Right atrium auricular region (tissue), 2 donors: ENCODE data around the gene C17orf50. TPM values are rescaled to one million over a fixed set of nuclear protein-coding genes. Genes with fewer than 3 reads are reported as not detected.
"Not testable (repeated sequence)": the region's sequence is repeated elsewhere in the genome, so short reads cannot be mapped to it uniquely, and the experiment has no call there.

Experiments used
- DNase-seq: peaks from one replicate; pipeline ENCODE4 v3.0.0-alpha.2; 2019; ENCODE audit warnings: low spot score
- H3K27ac ChIP-seq, 2 donors: fragments of 200-600 bp; sonication (generic); 1 replicate in 1 of 2; 2 replicates in 1 of 2; pipeline ENCODE4 v1.5.1; 2016 to 2019
- H3K27me3 ChIP-seq, 2 donors: fragments of 200-600 bp; sonication (generic); one replicate each; pipeline versions ENCODE4 v1.5.1 to v1.6.0; 2017 to 2019
- H3K36me3 ChIP-seq: fragments of 200-600 bp; sonication (generic); one replicate; pipeline ENCODE4 v1.5.1; 2016
- H3K4me1 ChIP-seq, 2 donors: fragments of 200-600 bp; sonication (generic); one replicate each; pipeline versions ENCODE4 v1.5.1 to v1.6.0; 2017 to 2019
- H3K4me3 ChIP-seq, 2 donors: fragments of 200-600 bp; sonication (generic); 1 replicate in 1 of 2; 2 replicates in 1 of 2; pipeline ENCODE4 v1.5.1; 2017 to 2019; ENCODE audit warnings: mild to moderate bottlenecking in 1 of 2, moderate library complexity in 1 of 2
- H3K9me3 ChIP-seq, 2 donors: fragments of 200-600 bp; sonication (generic); one replicate each; pipeline ENCODE4 v1.5.1; 2019
- CTCF ChIP-seq, 2 donors: fragments of 200-600 bp; sonication (generic); IDR thresholded peaks; one replicate each; pipeline ENCODE4 v1.5.1; 2019; ENCODE audit warnings: antibody characterized with exemption in 2 of 2
- total RNA-seq, 2 donors: library from RNA; depleted of rRNA; stranded (reverse); fragments of >200 nt; gene quantifications; one replicate each; pipeline ENCODE4 v1.1.0, GENCODE V29; 2016

Gene C17orf50
- total RNA-seq, 2 donors from 2014 or later: not detected

DNA sequence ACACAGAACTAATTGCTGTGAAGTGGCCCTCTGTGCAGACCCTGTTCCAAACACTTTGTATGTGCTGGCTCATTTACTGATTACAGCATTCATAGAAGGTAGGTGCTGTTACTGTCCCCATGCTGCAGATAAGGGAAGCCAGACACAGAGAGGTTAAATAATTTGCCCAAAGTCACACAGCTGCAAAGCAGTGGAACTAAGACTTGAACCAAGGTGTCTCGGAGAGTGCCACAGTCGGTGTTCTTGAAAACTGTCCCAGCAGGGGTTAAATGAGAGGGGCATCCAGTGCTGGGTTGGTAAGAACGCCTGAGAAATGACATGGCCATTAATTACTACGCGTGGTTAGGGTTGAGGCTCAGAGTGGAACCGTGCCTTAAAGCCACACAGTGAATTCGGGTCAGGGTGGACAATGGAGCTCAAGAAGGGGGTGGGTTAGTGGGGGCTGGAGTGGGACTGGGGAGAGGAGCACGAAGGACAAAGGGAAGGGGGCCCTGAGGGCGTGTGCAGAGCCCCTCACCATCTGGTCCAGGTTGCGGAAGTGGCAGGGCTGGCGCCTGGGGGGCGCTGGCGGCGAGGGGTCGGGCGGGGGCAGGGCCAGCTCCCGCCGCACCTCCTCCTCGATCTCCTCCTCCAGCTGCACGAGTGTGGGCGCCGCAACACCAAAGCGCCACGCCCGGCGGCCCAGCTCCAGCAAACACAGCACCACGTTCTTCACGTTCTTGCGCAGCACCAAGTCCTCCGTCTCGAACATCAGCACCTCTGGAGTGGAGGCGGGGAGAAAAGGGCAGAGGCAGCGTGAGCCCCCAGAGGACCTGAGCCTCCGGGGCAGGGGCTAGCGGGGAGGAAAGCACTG is 10.9 kb upstream of the C17orf50 start:
- H3K36me3 ChIP-seq: no peaks in the 10 kb centered on the region
- no peak for TF ChIP-seq CTCF (IDR thresholded peaks at IDR 0.05)
- no peak for DNase-seq
- H3K4me3 ChIP-seq: peak overlapping the region in 1 of 2 donors; percentile 22
- H3K9me3 ChIP-seq: no peaks in the 10 kb centered on the region
- H3K27me3 ChIP-seq: no peaks in the 10 kb centered on the region
- peaks cover 0 to 29% of the 10 kb centered on the region in 2 donors for H3K4me1 ChIP-seq
- no peak overlapping the region for H3K27ac ChIP-seq

GRCh38 chr17:35750526-35751395 is 9.9 kb upstream of the C17orf50 start:
- DNase-seq: no peak
- Histone ChIP-seq H3K27ac (no peak overlapping the region), H3K4me3 (no peak overlapping the region), H3K36me3 (no peaks in the 10 kb centered on the region), H3K4me1 (peaks cover 0 to 29% of the 10 kb centered on the region in 2 donors), H3K9me3 (no peaks in the 10 kb centered on the region), H3K27me3 (no peaks in the 10 kb centered on the region)
- no peak for TF ChIP-seq CTCF (IDR thresholded peaks at IDR 0.05)

DNA sequence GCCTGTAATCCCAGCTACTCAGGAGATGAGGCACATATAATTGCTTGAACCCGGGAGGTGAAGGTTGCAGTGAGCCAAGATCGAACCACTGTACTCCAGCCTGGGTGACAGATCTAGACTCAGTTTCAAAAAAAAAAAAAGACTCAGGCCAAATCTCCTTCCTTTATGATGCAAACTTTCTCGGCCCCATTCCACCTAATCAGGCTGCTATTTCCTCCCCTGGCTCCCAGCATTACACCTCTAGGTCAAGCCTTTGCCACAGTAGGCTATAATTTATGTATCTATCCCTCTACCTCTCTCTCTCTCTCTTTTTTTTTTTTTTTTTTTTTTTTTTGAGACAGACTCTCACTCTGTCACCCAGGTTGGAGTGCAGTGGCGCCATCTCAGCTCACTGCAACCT is 9.1 kb upstream of the C17orf50 start:
- H3K4me1 ChIP-seq: peaks cover 0 to 29% of the 10 kb centered on the region in 2 donors
- H3K36me3 ChIP-seq, H3K9me3 ChIP-seq, H3K4me3 ChIP-seq, H3K27ac ChIP-seq, H3K27me3 ChIP-seq, DNase-seq: not testable (repeated sequence)

GRCh38 chr17:35752471-35752870 is 8.2 kb upstream of the C17orf50 start:
- TF ChIP-seq CTCF (IDR thresholded peaks at IDR 0.05): no peak
- no peak overlapping the region for H3K27ac ChIP-seq
- no peak overlapping the region for H3K4me3 ChIP-seq
- H3K4me1 ChIP-seq: peaks cover 0 to 25% of the 10 kb centered on the region in 2 donors
- H3K27me3 ChIP-seq: no peaks in the 10 kb centered on the region
- no peak for DNase-seq
- H3K36me3 ChIP-seq: no peaks in the 10 kb centered on the region
- H3K9me3 ChIP-seq: no peaks in the 10 kb centered on the region

GRCh38 chr17:35752945-35753764 is 7.5 kb upstream of the C17orf50 start, which contains the start of gene GAS2L2:
Gene GAS2L2 (minus strand): TSS chr17:35753239. CDS start chr17:35752850, 389 bp downstream.
- DNase-seq: no peak
- TF ChIP-seq CTCF (IDR thresholded peaks at IDR 0.05): no peak
- no peaks in the 10 kb centered on the region for H3K9me3 ChIP-seq
- peaks cover 0 to 25% of the 10 kb centered on the region in 2 donors for H3K4me1 ChIP-seq
- no peaks in the 10 kb centered on the region for H3K36me3 ChIP-seq
- H3K27me3 ChIP-seq: no peaks in the 10 kb centered on the region
- no peak within 1 kb of the TSS for H3K27ac ChIP-seq
- no peak within 1 kb of the TSS for H3K4me3 ChIP-seq
